ENCODE data around the gene KCNAB3.

Gene KCNAB3

DNA sequence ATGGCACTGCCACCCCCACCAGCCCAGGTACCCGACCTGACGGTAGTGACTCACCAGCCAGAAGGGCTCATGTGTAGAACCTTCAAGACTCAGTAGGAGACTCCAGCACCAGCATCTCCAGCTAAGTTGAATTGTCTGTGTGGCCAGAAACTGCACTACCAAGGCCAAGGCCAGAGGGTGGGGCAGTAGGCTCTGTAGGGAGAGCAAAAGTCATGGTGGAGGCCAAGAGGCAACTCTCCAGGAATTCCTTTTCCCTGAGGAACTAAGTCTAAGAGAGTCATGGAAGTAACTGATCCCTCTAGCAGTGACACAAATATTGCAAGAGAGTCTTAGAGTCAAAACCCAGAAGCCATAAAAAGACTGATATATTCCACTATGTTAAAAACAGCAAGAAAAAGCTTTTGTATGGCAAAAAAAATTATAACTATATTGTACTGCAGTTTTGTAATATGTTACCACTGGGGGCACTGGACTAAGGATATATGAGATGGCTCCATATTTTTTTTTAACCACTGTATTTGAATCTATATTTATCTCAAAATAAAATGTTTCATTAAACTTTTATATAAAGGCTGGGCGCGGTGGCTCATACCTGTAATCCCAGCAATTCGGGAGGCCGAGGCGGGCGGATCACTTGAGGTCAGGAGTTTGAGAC, 42.6 kb upstream of the KCNAB3 start:
- Histone ChIP-seq H3K9ac (ENCODE audit: low read length) (no peak overlapping the region), H2BK12ac (ENCODE audit: low read length in 2 of 2) (no peak overlapping the region), H3K4ac (ENCODE audit: low read depth in 1 of 2, low read length in 2 of 2) (no peak overlapping the region), H3K4me2 (ENCODE audit: low read length, poor library complexity, severe bottlenecking) (no peak overlapping the region), H3K36me3 (ENCODE audit: control insufficient read depth in 1 of 2, insufficient read depth in 2 of 2, low read depth in 1 of 2, low read length in 2 of 2) (no peaks in the 10 kb centered on the region), H2AK5ac (ENCODE audit: low read length, severe bottlenecking) (no peak overlapping the region), H3K27me3 (ENCODE audit: control insufficient read depth in 1 of 2, insufficient read depth in 1 of 2, low read length in 2 of 2) (peaks cover 0 to 19% of the 10 kb centered on the region in 2 experiments), H2AFZ (ENCODE audit: low read depth, low read length) (no peak overlapping the region), H3K18ac (ENCODE audit: low read depth in 1 of 2, low read length in 2 of 2) (peak overlapping the region in 1 of 2 experiments; percentile 28), H3K14ac (ENCODE audit: low read length in 2 of 2) (no peak overlapping the region), H2BK120ac (ENCODE audit: low read depth, low read length) (no peak overlapping the region), H3K27ac (ENCODE audit: low read length, poor library complexity, severe bottlenecking) (no peak overlapping the region), H3K23ac (ENCODE audit: low read length in 2 of 2) (peak overlapping the region in 1 of 2 experiments; percentile 80), H4K91ac (ENCODE audit: low read length) (no peak overlapping the region), H3K4me3 (ENCODE audit: insufficient read depth in 1 of 2, low read depth in 1 of 2, low read length in 2 of 2) (no peak overlapping the region), H3K9me3 (ENCODE audit: control insufficient read depth, low read length) (peaks cover 10% of the 10 kb centered on the region), H3K79me1 (replicated peaks; ENCODE audit: low read length, poor library complexity, severe bottlenecking) (no peaks in the 10 kb centered on the region), H2BK15ac (ENCODE audit: low read depth, poor library complexity, severe bottlenecking) (no peak overlapping the region), H4K8ac (ENCODE audit: low read length) (no peak overlapping the region), H2BK5ac (ENCODE audit: low read depth, low read length, poor library complexity, severe bottlenecking) (no peak overlapping the region), H3K4me1 (ENCODE audit: control insufficient read depth, insufficient read depth, low read depth, low read length) (no peaks in the 10 kb centered on the region)
- no peak for DNase-seq
- WGBS = 95% methylated on average over 2 of the region's 8 CpGs

GRCh38 chr17:7971651-7972050, 42.0 kb upstream of the KCNAB3 start:
- Histone ChIP-seq H2BK5ac (ENCODE audit: low read depth, low read length, poor library complexity, severe bottlenecking) (no peak overlapping the region), H2BK15ac (ENCODE audit: low read depth, poor library complexity, severe bottlenecking) (no peak overlapping the region), H3K4ac (ENCODE audit: low read depth in 1 of 2, low read length in 2 of 2) (no peak overlapping the region), H3K18ac (ENCODE audit: low read depth in 1 of 2, low read length in 2 of 2) (no peak overlapping the region), H4K91ac (ENCODE audit: low read length) (no peak overlapping the region), H3K79me1 (replicated peaks; ENCODE audit: low read length, poor library complexity, severe bottlenecking) (no peaks in the 10 kb centered on the region), H3K4me1 (ENCODE audit: control insufficient read depth, insufficient read depth, low read depth, low read length) (no peaks in the 10 kb centered on the region), H3K36me3 (ENCODE audit: control insufficient read depth in 1 of 2, insufficient read depth in 2 of 2, low read depth in 1 of 2, low read length in 2 of 2) (no peaks in the 10 kb centered on the region), H4K8ac (ENCODE audit: low read length) (no peak overlapping the region), H3K4me3 (ENCODE audit: insufficient read depth in 1 of 2, low read depth in 1 of 2, low read length in 2 of 2) (no peak overlapping the region), H2AK5ac (ENCODE audit: low read length, severe bottlenecking) (no peak overlapping the region), H3K9ac (ENCODE audit: low read length) (no peak overlapping the region), H3K9me3 (ENCODE audit: control insufficient read depth, low read length) (peaks cover 10% of the 10 kb centered on the region), H2BK120ac (ENCODE audit: low read depth, low read length) (no peak overlapping the region), H3K27me3 (ENCODE audit: control insufficient read depth in 1 of 2, insufficient read depth in 1 of 2, low read length in 2 of 2) (peaks cover 0 to 16% of the 10 kb centered on the region in 2 experiments), H3K23ac (ENCODE audit: low read length in 2 of 2) (peak overlapping the region in 1 of 2 experiments; percentile 80), H3K27ac (ENCODE audit: low read length, poor library complexity, severe bottlenecking) (no peak overlapping the region), H3K14ac (ENCODE audit: low read length in 2 of 2) (no peak overlapping the region), H2BK12ac (ENCODE audit: low read length in 2 of 2) (no peak overlapping the region), H3K4me2 (ENCODE audit: low read length, poor library complexity, severe bottlenecking) (no peak overlapping the region), H2AFZ (ENCODE audit: low read depth, low read length) (no peak overlapping the region)
- no peak for DNase-seq
- WGBS = 81% methylated on average over 2 of the region's 4 CpGs

GRCh38 chr17:7969433-7969832, 39.8 kb upstream of the KCNAB3 start:
- no peak overlapping the region for H2AFZ ChIP-seq (ENCODE audit: low read depth, low read length)
- H2BK12ac ChIP-seq (ENCODE audit: low read length in 2 of 2) = no peak overlapping the region
- H3K4me3 ChIP-seq (ENCODE audit: insufficient read depth in 1 of 2, low read depth in 1 of 2, low read length in 2 of 2) = no peak overlapping the region
- H3K27ac ChIP-seq (ENCODE audit: low read length, poor library complexity, severe bottlenecking) = no peak overlapping the region
- 93% methylated on average over 6 of the region's 6 CpGs for WGBS
- no peak overlapping the region for H3K9ac ChIP-seq (ENCODE audit: low read length)
- H3K27me3 ChIP-seq (ENCODE audit: control insufficient read depth in 1 of 2, insufficient read depth in 1 of 2, low read length in 2 of 2) = peaks cover 0 to 14% of the 10 kb centered on the region in 2 experiments
- H3K36me3 ChIP-seq (ENCODE audit: control insufficient read depth in 1 of 2, insufficient read depth in 2 of 2, low read depth in 1 of 2, low read length in 2 of 2) = no peaks in the 10 kb centered on the region
- H3K23ac ChIP-seq (ENCODE audit: low read length in 2 of 2) = no peak overlapping the region
- no peak overlapping the region for H2BK120ac ChIP-seq (ENCODE audit: low read depth, low read length)
- H2BK5ac ChIP-seq (ENCODE audit: low read depth, low read length, poor library complexity, severe bottlenecking) = no peak overlapping the region
- H2BK15ac ChIP-seq (ENCODE audit: low read depth, poor library complexity, severe bottlenecking) = no peak overlapping the region
- H4K8ac ChIP-seq (ENCODE audit: low read length) = no peak overlapping the region
- no peak overlapping the region for H3K4me2 ChIP-seq (ENCODE audit: low read length, poor library complexity, severe bottlenecking)
- H2AK5ac ChIP-seq (ENCODE audit: low read length, severe bottlenecking) = no peak overlapping the region
- peaks cover under 1% of the 10 kb centered on the region for H3K9me3 ChIP-seq (ENCODE audit: control insufficient read depth, low read length)
- H3K14ac ChIP-seq (ENCODE audit: low read length in 2 of 2) = no peak overlapping the region
- no peaks in the 10 kb centered on the region for H3K4me1 ChIP-seq (ENCODE audit: control insufficient read depth, insufficient read depth, low read depth, low read length)
- DNase-seq = peak; percentile 17
- H3K79me1 ChIP-seq (replicated peaks; ENCODE audit: low read length, poor library complexity, severe bottlenecking) = no peaks in the 10 kb centered on the region
- no peak overlapping the region for H3K4ac ChIP-seq (ENCODE audit: low read depth in 1 of 2, low read length in 2 of 2)
- H4K91ac ChIP-seq (ENCODE audit: low read length) = no peak overlapping the region
- H3K18ac ChIP-seq (ENCODE audit: low read depth in 1 of 2, low read length in 2 of 2) = no peak overlapping the region

GRCh38 chr17:7967751-7968150, 38.1 kb upstream of the KCNAB3 start:
- Histone ChIP-seq H2BK5ac (ENCODE audit: low read depth, low read length, poor library complexity, severe bottlenecking) (no peak overlapping the region), H3K4me3 (ENCODE audit: insufficient read depth in 1 of 2, low read depth in 1 of 2, low read length in 2 of 2) (no peak overlapping the region), H2BK15ac (ENCODE audit: low read depth, poor library complexity, severe bottlenecking) (no peak overlapping the region), H3K9me3 (ENCODE audit: control insufficient read depth, low read length) (no peaks in the 10 kb centered on the region), H3K23ac (ENCODE audit: low read length in 2 of 2) (no peak overlapping the region), H2BK12ac (ENCODE audit: low read length in 2 of 2) (no peak overlapping the region), H4K8ac (ENCODE audit: low read length) (no peak overlapping the region), H3K4ac (ENCODE audit: low read depth in 1 of 2, low read length in 2 of 2) (no peak overlapping the region), H3K4me2 (ENCODE audit: low read length, poor library complexity, severe bottlenecking) (no peak overlapping the region), H4K91ac (ENCODE audit: low read length) (no peak overlapping the region), H2AK5ac (ENCODE audit: low read length, severe bottlenecking) (no peak overlapping the region), H3K27ac (ENCODE audit: low read length, poor library complexity, severe bottlenecking) (no peak overlapping the region), H3K14ac (ENCODE audit: low read length in 2 of 2) (no peak overlapping the region), H2BK120ac (ENCODE audit: low read depth, low read length) (no peak overlapping the region), H3K79me1 (replicated peaks; ENCODE audit: low read length, poor library complexity, severe bottlenecking) (no peaks in the 10 kb centered on the region), H3K36me3 (ENCODE audit: control insufficient read depth in 1 of 2, insufficient read depth in 2 of 2, low read depth in 1 of 2, low read length in 2 of 2) (no peaks in the 10 kb centered on the region), H3K4me1 (ENCODE audit: control insufficient read depth, insufficient read depth, low read depth, low read length) (no peaks in the 10 kb centered on the region), H3K27me3 (ENCODE audit: control insufficient read depth in 1 of 2, insufficient read depth in 1 of 2, low read length in 2 of 2) (peaks cover 0 to 14% of the 10 kb centered on the region in 2 experiments), H3K9ac (ENCODE audit: low read length) (no peak overlapping the region), H3K18ac (ENCODE audit: low read depth in 1 of 2, low read length in 2 of 2) (no peak overlapping the region), H2AFZ (ENCODE audit: low read depth, low read length) (peak overlapping the region; percentile 42)
- no peak for DNase-seq
- 44% methylated on average over 1 of the region's 2 CpGs for WGBS
